NCI-H226 (cell line): ENCODE results near the gene CFAP54.
A peak's percentile ranks its signal among the peaks of the same experiment; 100 is the strongest.

Source experiments
- DNase-seq: peaks from one replicate; pipeline ENCODE4 v3.0.0-alpha.2; 2015

Gene CFAP54

GRCh38 chr12:96770219-96771102 lies 281.1 kb downstream of the CFAP54 start:
- no peak for DNase-seq

DNA sequence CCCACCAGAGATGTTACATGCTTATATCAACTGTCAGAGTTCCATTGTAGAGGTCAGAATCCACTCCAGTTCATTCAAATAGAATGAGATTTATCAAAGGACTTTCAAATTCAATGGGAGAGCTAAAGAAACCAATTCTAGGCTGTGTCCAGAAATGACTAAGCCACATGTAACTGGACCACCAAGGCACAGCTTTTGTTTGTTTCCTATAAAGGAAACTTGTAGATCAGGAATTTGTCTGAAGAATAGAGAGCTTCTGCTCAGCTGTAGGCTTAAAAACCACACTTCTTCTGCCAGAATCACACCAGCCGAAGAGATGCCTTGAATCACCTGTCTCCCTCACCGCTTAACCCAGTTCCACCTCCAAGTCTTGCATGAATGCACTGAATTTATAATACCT lies 283.7 kb downstream of the CFAP54 start:
- no peak for DNase-seq

DNA sequence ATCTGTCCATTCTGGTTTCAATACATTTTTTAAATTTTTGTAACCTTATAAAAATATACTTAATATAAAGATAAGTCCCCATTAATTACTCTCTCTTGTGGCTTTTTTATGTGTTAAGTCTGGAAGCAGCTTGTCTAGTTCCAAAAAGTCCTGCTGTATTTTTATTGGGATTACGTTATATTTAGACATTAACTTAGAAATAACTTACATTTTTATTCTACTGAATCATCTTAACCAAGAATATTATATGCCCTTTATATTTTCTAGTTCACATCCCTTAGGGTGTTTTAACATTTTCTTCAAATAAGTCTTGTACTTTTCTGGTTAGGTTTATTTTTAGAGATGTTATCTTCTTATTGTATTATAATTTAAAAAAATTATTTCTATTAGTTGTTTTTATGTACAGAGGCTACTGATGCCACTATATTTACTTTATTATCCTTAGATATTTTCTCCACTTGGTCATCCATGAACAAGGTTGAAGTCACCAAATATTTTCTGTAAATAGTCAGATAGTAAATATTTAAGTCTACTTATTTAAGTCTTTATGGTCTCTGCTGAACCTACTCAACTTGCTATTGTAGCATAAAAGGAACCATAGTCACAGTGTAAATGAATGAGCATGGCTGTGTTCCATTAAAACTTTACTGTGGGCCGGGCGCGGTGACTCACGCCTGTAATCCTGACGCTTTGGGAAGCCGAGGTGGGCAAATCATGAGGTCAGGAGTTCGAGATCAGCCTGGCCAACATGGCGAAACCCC lies 285.3 kb downstream of the CFAP54 start:
- DNase-seq, result no peak

GRCh38 chr12:96776908-96777307 lies 287.5 kb downstream of the CFAP54 start:
- DNase-seq, result no peak

- DNase-seq, result no peak
Observed at GRCh38 chr12:96780330-96780729, 291.0 kb downstream of the CFAP54 start.

GRCh38 chr12:96786791-96787190 lies 297.4 kb downstream of the CFAP54 start:
- DNase-seq, result no peak

- no peak for DNase-seq
Observed at GRCh38 chr12:96803969-96804368, 314.6 kb downstream of the CFAP54 start.

DNA sequence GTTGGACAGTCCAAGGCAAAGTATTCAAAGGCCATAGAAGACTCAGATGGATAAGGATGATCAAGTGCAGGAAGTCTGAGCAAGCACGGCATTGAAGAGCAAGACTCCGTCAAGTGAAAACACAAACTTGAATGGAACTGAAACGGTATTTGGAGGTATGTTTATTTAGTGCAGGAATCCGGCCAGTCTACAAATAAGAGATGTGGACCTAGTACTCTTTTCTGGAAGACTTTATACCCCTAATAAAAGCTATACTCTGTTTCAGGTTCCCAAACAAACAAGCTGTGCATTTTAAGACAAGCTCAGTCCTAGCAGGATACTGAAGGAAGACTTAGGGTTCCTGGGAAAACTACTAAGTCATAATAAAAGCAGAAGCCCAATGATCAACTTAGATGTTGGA lies 316.9 kb downstream of the CFAP54 start:
- no peak for DNase-seq

- no peak for DNase-seq
Observed at GRCh38 chr12:96807741-96808140, 318.4 kb downstream of the CFAP54 start.

DNA sequence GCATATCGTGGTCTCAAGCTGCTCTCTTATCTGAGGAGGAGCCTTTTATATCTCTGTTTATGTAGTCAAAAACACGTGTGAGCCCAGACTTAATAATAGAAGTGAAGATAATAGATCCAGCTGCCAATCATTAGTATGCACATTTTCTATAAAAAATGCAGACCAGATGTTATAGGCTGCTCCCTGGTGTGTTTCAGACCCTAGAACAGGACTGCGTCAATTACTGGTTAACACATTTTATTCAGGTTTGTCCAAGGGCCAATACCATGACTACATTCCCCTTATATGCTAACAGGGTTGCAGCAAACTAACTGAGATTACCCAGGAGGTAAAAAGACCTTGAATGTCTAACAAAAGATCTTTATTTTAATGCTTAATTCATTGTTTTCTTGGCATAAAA lies 319.2 kb downstream of the CFAP54 start:
- DNase-seq, result no peak

GRCh38 chr12:96809522-96809921 lies 320.1 kb downstream of the CFAP54 start:
- DNase-seq, result no peak

DNA sequence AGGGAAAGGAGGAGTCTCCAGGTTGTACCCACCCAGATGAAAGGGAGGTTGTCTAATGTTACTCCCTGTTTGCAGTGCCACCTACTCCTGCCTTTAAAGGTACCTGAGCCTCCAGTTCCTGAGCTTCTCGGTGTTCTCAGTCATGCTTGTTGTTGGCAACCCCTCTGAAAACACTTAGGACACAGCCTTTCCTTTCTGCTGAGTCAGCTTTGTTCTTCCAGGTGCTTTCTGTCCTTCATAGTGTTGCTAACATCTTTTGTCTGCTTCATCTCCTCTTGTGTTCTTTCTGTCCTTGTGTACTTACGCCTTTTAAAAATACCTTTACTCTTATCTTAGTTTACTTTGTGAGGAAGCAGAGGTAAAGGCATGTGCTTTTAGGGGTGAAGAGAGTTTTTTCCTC lies 320.7 kb downstream of the CFAP54 start:
- DNase-seq, result no peak

GRCh38 chr12:96810477-96810876 lies 321.1 kb downstream of the CFAP54 start:
- no peak for DNase-seq

GRCh38 chr12:96811083-96811482 lies 321.7 kb downstream of the CFAP54 start:
- DNase-seq, result peak; percentile 71

DNA sequence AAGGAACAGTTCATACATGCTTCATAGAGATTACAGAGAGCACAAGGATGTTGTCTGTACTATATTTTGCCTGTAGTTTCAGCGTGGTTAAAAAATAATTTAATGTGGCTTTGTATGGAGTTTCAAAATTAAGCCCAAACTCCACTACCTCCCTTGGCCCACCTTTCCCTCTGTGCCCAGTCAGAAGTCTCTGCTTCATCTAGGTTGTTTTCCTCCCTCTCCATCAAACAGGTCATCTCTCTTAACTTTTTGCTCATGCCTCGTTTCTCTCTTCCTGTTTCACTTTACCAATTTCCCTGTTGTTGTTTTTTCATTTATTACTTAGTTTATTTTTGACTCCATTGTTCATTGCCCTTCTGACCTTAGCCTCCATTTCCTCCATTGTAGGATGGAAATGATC lies 322.8 kb downstream of the CFAP54 start:
- no peak for DNase-seq

- no peak for DNase-seq
Observed at GRCh38 chr12:96814200-96814599, 324.8 kb downstream of the CFAP54 start.

- no peak for DNase-seq
Observed at GRCh38 chr12:96821592-96821991, 332.2 kb downstream of the CFAP54 start.

- DNase-seq, result no peak
Observed at GRCh38 chr12:96822641-96823040, 333.3 kb downstream of the CFAP54 start.

DNA sequence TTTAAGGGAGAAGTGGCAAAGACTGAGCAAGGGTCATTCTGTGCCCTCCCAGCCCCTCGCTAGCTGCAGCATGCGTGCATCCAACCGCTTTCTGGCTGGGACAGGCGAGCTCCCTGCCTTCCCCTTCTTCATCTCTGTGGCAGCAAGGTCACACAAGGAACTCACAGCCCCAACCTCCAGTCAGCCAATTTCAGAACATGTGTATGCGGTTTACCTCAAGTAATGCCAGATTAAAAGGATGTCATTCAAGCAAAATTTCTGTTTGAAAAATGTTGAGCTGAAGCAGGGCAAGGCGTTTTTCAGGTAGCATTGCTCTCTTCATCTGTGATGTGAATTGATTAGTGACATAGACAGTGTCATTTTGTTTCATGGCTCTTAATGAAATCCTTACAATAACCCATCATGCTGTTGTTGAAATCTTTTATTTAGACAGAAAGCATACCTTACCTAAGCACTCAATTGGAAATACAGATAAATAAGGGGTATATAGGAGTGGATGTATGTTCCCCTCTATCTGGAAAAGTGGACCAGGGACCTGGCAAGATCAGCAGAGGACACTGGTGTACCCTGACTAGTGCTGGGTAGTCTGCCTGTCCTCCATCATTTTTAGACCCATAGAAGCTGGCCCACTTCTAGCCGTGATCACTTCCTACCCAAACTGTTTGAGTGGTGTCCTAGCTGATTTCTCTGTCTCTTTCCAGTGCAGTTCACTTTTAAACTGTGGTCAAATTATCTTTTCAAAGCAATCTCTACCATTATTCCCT lies 334.9 kb downstream of the CFAP54 start:
- no peak for DNase-seq

GRCh38 chr12:96824838-96825236 lies 335.5 kb downstream of the CFAP54 start:
- DNase-seq, result no peak

DNA sequence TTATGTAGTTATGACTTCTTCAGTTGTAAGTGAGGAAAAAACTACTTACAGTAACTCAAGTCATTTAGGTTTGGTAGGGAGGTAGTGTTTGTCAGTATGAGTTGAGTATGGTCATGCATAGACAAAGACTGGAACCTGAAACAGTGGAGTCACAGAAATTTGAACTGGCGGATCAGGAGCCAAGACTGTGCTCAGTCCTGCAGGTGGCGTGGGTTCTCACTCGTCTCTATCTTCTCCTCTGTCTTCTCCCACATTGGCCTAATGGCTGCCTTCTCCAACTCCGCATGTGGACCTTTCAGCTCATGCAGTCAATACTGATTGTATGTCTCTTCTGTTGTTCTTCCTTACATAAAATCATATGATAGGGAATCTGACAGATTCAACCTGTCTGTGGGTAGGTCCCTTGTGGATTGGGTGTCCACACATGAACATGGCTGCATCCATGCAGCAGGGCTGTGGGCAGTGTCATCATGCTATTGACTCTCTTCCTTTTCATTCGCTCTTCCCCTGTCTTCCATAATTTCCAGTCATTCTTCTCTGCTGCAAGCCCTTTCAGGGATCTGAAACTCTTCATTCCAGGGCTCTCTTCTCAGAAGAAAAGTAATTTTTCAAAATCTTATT lies 338.9 kb downstream of the CFAP54 start:
- DNase-seq, result no peak

- DNase-seq, result no peak
Observed at GRCh38 chr12:96829354-96829753, 340.0 kb downstream of the CFAP54 start.

GRCh38 chr12:96831346-96831745 lies 342.0 kb downstream of the CFAP54 start:
- DNase-seq, result no peak
